Bronchial epithelial cell (primary cell): Measurements from ENCODE around the gene CHST14. TPM values are rescaled to one million over a fixed set of nuclear protein-coding genes. Genes with fewer than 3 reads are reported as not detected.

Experiments
- DNase-seq: peaks from one replicate; pipeline ENCODE4 v3.0.0-alpha.2; 2010; ENCODE audit warnings: low read depth
- FAIRE-seq: peaks from 2 replicates; lab custom pipeline; 2011; peaks lifted over from hg19 to GRCh38; lab: Jason Lieb, UNC
- H3K27me3 ChIP-seq: 2 replicates; pipeline ENCODE4 v1.5.1; 2011; ENCODE audit warnings: low read length; ENCODE audit not compliant: control insufficient read depth, insufficient read depth
- H3K36me3 ChIP-seq: 2 replicates; pipeline ENCODE4 v1.5.1; 2011; ENCODE audit warnings: low read length; ENCODE audit not compliant: control insufficient read depth, insufficient read depth
- H3K4me3 ChIP-seq: 2 replicates; pipeline ENCODE4 v1.5.1; 2011; ENCODE audit warnings: mild to moderate bottlenecking, low read depth, low read length, control low read depth
- CTCF ChIP-seq: IDR thresholded peaks from 2 replicates; pipeline ENCODE4 v1.5.1; 2011; ENCODE audit warnings: mild to moderate bottlenecking, moderate library complexity, low read length, control low read depth, inconsistent platforms; ENCODE audit not compliant: insufficient read depth, severe bottlenecking
- total RNA-seq: library from RNA; depleted of rRNA; stranded (reverse); fragments of >200 nt; gene quantifications from 2 replicates; pipeline ENCODE4 v1.2.1, GENCODE V29; 2014

The CHST14 gene
- total RNA-seq, 1 donor from 2014 or later: 1.1 TPM

- peaks cover 16% of the 10 kb centered on the region for H3K36me3 ChIP-seq
- FAIRE-seq: no peak
- no peak overlapping the region for H3K4me3 ChIP-seq
- no peaks in the 10 kb centered on the region for H3K27me3 ChIP-seq
- no peak for DNase-seq
- TF ChIP-seq CTCF: no peak
Measured at GRCh38 chr15:40458495-40459371, 12.1 kb upstream of the CHST14 start.

GRCh38 chr15:40459391-40460015 lies 11.3 kb upstream of the CHST14 start:
- no peaks in the 10 kb centered on the region for H3K27me3 ChIP-seq
- peaks cover 19% of the 10 kb centered on the region for H3K36me3 ChIP-seq
- TF ChIP-seq CTCF: no peak
- FAIRE-seq: no peak
- DNase-seq: no peak
- no peak overlapping the region for H3K4me3 ChIP-seq

GRCh38 chr15:40460404-40460803 lies 10.4 kb upstream of the CHST14 start:
- H3K36me3 ChIP-seq: peaks cover 21% of the 10 kb centered on the region
- no peak for TF ChIP-seq CTCF
- H3K4me3 ChIP-seq: no peak overlapping the region
- no peak for FAIRE-seq
- no peak for DNase-seq
- no peaks in the 10 kb centered on the region for H3K27me3 ChIP-seq

GRCh38 chr15:40461958-40462357 lies 8.8 kb upstream of the CHST14 start:
- H3K4me3 ChIP-seq: no peak overlapping the region
- H3K36me3 ChIP-seq: peaks cover 21% of the 10 kb centered on the region
- TF ChIP-seq CTCF: no peak
- no peak for FAIRE-seq
- no peak for DNase-seq
- no peaks in the 10 kb centered on the region for H3K27me3 ChIP-seq

- no peak for TF ChIP-seq CTCF
- Histone ChIP-seq H3K36me3 (peaks cover 21% of the 10 kb centered on the region), H3K27me3 (no peaks in the 10 kb centered on the region), H3K4me3 (no peak overlapping the region)
- DNase-seq (no peak), FAIRE-seq (no peak)
Measured at GRCh38 chr15:40463279-40463678, 7.5 kb upstream of the CHST14 start.
